HEK293 (cell line): Measurements from ENCODE around the gene KATNB1.

Source experiments
- ZNF274 ChIP-seq, 2 experiments: fragments of 200-500 bp in 1 of 2; fragments of 450-650 bp in 1 of 2; sonication (Bioruptor generic) in 1 of 2; formaldehyde crosslinking in 1 of 2; IDR thresholded peaks; 2 replicates each; pipeline versions ENCODE4 v1.5.1 to v1.6.1; 2014 to 2016; ENCODE audit warnings: borderline replicate concordance in 1 of 2, inconsistent platforms in 1 of 2, low read length in 1 of 2, missing biosample characterization in 1 of 2, missing genetic modification characterization in 1 of 2
- TF ChIP-seq, protein P1 (sequence below): fragments of 450-650 bp; formaldehyde crosslinking; IDR thresholded peaks from 2 replicates; pipeline ENCODE4 v1.5.1; 2016; ENCODE audit warnings: missing biosample characterization, missing genetic modification characterization
- TF ChIP-seq, protein P2 (sequence below): fragments of 450-650 bp; formaldehyde crosslinking; IDR thresholded peaks from 2 replicates; pipeline ENCODE4 v1.5.1; 2017; ENCODE audit warnings: missing biosample characterization, mild to moderate bottlenecking, missing genetic modification characterization, moderate library complexity

- TF ChIP-seq ZNF274 (IDR thresholded peaks at IDR 0.05; ENCODE audit: low read length), result no peak
- no peak for TF ChIP-seq ZNF274 (tag by site-specific recombination; IDR thresholded peaks at IDR 0.05; ENCODE audit: borderline replicate concordance)
- TF ChIP-seq, protein P1, sequence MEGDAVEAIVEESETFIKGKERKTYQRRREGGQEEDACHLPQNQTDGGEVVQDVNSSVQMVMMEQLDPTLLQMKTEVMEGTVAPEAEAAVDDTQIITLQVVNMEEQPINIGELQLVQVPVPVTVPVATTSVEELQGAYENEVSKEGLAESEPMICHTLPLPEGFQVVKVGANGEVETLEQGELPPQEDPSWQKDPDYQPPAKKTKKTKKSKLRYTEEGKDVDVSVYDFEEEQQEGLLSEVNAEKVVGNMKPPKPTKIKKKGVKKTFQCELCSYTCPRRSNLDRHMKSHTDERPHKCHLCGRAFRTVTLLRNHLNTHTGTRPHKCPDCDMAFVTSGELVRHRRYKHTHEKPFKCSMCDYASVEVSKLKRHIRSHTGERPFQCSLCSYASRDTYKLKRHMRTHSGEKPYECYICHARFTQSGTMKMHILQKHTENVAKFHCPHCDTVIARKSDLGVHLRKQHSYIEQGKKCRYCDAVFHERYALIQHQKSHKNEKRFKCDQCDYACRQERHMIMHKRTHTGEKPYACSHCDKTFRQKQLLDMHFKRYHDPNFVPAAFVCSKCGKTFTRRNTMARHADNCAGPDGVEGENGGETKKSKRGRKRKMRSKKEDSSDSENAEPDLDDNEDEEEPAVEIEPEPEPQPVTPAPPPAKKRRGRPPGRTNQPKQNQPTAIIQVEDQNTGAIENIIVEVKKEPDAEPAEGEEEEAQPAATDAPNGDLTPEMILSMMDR, result no peak
- TF ChIP-seq, protein P2, sequence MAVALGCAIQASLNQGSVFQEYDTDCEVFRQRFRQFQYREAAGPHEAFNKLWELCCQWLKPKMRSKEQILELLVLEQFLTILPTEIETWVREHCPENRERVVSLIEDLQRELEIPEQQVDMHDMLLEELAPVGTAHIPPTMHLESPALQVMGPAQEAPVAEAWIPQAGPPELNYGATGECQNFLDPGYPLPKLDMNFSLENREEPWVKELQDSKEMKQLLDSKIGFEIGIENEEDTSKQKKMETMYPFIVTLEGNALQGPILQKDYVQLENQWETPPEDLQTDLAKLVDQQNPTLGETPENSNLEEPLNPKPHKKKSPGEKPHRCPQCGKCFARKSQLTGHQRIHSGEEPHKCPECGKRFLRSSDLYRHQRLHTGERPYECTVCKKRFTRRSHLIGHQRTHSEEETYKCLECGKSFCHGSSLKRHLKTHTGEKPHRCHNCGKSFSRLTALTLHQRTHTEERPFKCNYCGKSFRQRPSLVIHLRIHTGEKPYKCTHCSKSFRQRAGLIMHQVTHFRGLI (tag by site-specific recombination), result no peak
Measured at GRCh38 chr16:57791195-57791892, 55.8 kb downstream of the KATNB1 start.
